Gastrocnemius medialis (tissue), 4 donors: ENCODE results near the gene EXD3. TPM values are rescaled to one million over a fixed set of nuclear protein-coding genes. Genes with fewer than 3 reads are reported as not detected.

Experiments used
- ATAC-seq, 2 donors: fragments of 150-250 bp; one replicate each; pipeline ENCODE4 v1.9.1; 2016
- DNase-seq, 2 donors: peaks; one replicate each; pipeline ENCODE4 v3.0.0-alpha.2; 2019
- H3K27ac ChIP-seq, 4 donors: fragments of 200-600 bp; sonication (generic); 1 replicate in 1 of 4; 2 replicates in 3 of 4; pipeline ENCODE4 v1.5.1; 2016 to 2018; ENCODE audit warnings: mild to moderate bottlenecking in 2 of 4, moderate library complexity in 1 of 4
- H3K27me3 ChIP-seq, 3 donors: fragments of 200-600 bp; sonication (generic) in 2 of 3; 1 replicate in 1 of 3; 2 replicates in 2 of 3; pipeline versions ENCODE4 v1.5.1 to v1.6.0; 2016 to 2019; ENCODE audit warnings: mild to moderate bottlenecking in 1 of 3, moderate library complexity in 1 of 3
- H3K36me3 ChIP-seq, 2 donors: fragments of 200-600 bp; sonication (generic) in 1 of 2; one replicate each; pipeline ENCODE4 v1.5.1; 2017 to 2018
- H3K4me1 ChIP-seq, 2 donors: fragments of 200-600 bp; sonication (generic) in 1 of 2; one replicate each; pipeline ENCODE4 v1.5.1; 2016 to 2017; ENCODE audit warnings: mild to moderate bottlenecking in 2 of 2
- H3K4me3 ChIP-seq, 4 donors: fragments of 200-600 bp; sonication (generic) in 3 of 4; 1 replicate in 1 of 4; 2 replicates in 3 of 4; pipeline ENCODE4 v1.5.1; 2016 to 2019; ENCODE audit warnings: mild to moderate bottlenecking in 2 of 4
- H3K9me3 ChIP-seq, 3 donors: fragments of 200-600 bp; sonication (generic) in 2 of 3; 1 replicate in 1 of 3; 2 replicates in 2 of 3; pipeline ENCODE4 v1.5.1; 2016 to 2019
- POLR2A ChIP-seq, 2 donors: fragments of 450-650 bp; IDR thresholded peaks; one replicate each; pipeline ENCODE4 v1.6.1; 2017; ENCODE audit warnings: antibody characterized with exemption in 2 of 2, mild to moderate bottlenecking in 2 of 2, moderate library complexity in 2 of 2
- in situ Hi-C, 4 donors: fragments of 200-750 bp; cut with MboI; loops; one replicate each; pipeline versions ENCODE4 v1.15.0 to v1.8.0; 2017; ENCODE audit warnings: low sequenced_read_pairs in 4 of 4
- intact Hi-C: fragments of 100-400 bp; cut with DNase I; formaldehyde crosslinking; loops from one replicate; pipeline ENCODE4 v1.15.1; 2023; ENCODE audit warnings: low total_unique reads
- total RNA-seq, 4 donors: library from RNA; depleted of rRNA; stranded (reverse); fragments of >200 nt; gene quantifications; one replicate each; pipeline versions ENCODE4 v1.1.0 to v1.2.3, GENCODE V29; 2016
- TF ChIP-seq, protein P1 (sequence below), 5 experiments: fragments of 450-650 bp in 3 of 5; fragments of 200-600 bp in 2 of 5; sonication (generic) in 2 of 5; IDR thresholded peaks in 4 of 5; conservative IDR thresholded peaks in 1 of 5; 1 replicate in 4 of 5; 2 replicates in 1 of 5; pipeline ENCODE4 v1.5.1; 2016 to 2019; ENCODE audit warnings: antibody characterized with exemption in 5 of 5, mild to moderate bottlenecking in 3 of 5, moderate library complexity in 3 of 5

The EXD3 gene
- total RNA-seq, 4 donors from 2014 or later = 4.8 to 12.5 (median 6.4) TPM

DNA sequence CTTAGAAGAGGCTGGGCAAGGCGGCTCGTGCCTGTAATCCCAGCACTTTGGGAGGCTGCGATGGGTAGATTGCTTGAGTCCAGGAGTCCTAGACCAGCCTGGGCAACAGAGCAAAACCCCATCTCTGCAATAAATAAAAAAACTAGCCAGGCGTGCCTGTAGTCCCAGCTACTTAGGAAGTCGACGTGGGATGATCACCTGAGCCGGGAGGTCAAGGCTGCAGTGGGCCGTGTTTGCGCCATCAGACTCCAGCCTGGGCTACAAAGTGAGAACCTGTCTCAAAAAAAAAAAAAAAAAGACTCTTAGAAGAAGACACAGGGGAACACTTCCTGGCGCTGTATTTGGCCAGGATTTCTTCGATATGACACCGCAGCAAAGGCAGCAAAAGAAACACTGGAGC lies 97.2 kb downstream of the EXD3 start:
- Histone ChIP-seq H3K27me3 (no peaks in the 10 kb centered on the region), H3K4me3 (no peak overlapping the region), H3K4me1 (no peaks in the 10 kb centered on the region), H3K36me3 (no peaks in the 10 kb centered on the region), H3K9me3 (no peaks in the 10 kb centered on the region), H3K27ac (no peak overlapping the region)
- TF ChIP-seq, protein P1, sequence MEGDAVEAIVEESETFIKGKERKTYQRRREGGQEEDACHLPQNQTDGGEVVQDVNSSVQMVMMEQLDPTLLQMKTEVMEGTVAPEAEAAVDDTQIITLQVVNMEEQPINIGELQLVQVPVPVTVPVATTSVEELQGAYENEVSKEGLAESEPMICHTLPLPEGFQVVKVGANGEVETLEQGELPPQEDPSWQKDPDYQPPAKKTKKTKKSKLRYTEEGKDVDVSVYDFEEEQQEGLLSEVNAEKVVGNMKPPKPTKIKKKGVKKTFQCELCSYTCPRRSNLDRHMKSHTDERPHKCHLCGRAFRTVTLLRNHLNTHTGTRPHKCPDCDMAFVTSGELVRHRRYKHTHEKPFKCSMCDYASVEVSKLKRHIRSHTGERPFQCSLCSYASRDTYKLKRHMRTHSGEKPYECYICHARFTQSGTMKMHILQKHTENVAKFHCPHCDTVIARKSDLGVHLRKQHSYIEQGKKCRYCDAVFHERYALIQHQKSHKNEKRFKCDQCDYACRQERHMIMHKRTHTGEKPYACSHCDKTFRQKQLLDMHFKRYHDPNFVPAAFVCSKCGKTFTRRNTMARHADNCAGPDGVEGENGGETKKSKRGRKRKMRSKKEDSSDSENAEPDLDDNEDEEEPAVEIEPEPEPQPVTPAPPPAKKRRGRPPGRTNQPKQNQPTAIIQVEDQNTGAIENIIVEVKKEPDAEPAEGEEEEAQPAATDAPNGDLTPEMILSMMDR (IDR thresholded peaks at IDR 0.05 in 4 of 5, conservative IDR thresholded peaks at IDR 0.05 in 1 of 5) = no peak
- no peak for TF ChIP-seq POLR2A (IDR thresholded peaks at IDR 0.05)
- intact Hi-C loops (no loop called here), in situ Hi-C loops (no loop called here)
- ATAC-seq (no peak), DNase-seq (no peak)

DNA sequence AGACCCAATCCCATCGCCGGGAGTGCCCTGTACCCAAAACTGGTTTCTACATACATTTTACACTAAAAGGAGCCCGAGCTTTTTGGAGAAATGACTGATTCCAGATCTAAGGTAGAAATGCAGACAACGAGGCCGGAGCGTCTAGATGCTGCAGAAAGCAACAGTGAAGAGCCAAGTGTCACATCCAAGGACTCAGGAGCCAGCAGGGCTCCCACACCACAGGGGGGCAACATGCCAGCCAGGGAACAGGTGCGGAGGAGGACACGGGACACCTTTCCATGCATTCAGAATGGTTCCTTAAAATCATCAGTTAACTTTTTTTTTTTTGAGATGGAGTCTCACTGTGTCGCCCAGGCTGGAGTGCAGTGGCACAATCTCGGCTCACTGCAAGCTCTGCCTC lies 97.8 kb downstream of the EXD3 start:
- intact Hi-C loops = no loop called here
- in situ Hi-C loops = no loop called here
- TF ChIP-seq, protein P1 (IDR thresholded peaks at IDR 0.05 in 4 of 5, conservative IDR thresholded peaks at IDR 0.05 in 1 of 5) = no peak
- TF ChIP-seq POLR2A (IDR thresholded peaks at IDR 0.05) = no peak

DNA sequence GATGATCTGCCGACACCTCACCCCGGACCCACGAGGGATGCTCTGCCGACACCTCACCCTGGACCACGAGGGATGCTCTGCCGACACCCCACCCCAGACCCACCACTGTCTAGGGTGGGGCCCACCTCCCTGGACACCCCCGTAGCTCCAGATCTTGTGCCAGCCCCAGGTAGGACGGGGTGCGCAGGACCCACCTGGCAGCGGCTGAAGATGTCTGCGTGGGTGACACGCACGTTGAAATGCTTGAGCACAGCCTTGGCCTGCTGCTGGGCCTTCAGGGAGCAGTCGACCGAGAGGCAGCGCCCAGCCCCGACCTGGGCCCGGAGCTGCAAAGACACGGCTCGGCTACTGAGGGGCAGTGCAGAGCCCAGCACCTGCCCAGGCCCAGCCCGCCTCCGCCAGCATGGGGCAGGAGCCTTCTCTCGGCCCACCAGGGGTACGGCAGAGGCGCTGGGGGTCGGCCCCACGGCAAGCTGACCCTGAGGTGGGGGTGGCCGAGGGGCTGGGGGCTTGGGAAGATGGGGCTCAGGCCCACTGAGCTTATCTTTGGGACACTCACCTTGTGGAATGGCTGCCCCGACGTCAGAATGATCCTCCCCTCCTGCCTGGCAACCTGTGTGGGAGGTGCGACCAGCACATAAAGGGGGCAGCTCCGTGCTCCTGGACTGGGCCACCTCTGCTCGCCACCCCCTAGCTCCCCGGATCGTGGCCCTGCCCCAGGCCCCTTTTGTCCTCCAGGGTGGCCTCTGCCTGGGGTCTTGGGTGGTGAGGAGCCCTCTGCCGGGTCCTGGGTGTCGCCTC lies 99.2 kb downstream of the EXD3 start:
- no peak overlapping the region for H3K27ac ChIP-seq
- no peaks in the 10 kb centered on the region for H3K9me3 ChIP-seq
- DNase-seq = no peak
- intact Hi-C loops (no loop called here), in situ Hi-C loops (no loop called here)
- TF ChIP-seq, protein P1 (IDR thresholded peaks at IDR 0.05 in 4 of 5, conservative IDR thresholded peaks at IDR 0.05 in 1 of 5) = no peak
- no peak for TF ChIP-seq POLR2A (IDR thresholded peaks at IDR 0.05)
- no peak overlapping the region for H3K4me3 ChIP-seq
- H3K36me3 ChIP-seq = no peaks in the 10 kb centered on the region
- no peaks in the 10 kb centered on the region for H3K27me3 ChIP-seq
- H3K4me1 ChIP-seq = no peaks in the 10 kb centered on the region
- no peak for ATAC-seq

More for the DNA sequence above, 97.8 kb downstream of the EXD3 start:
- Histone ChIP-seq H3K4me3 (no peak overlapping the region), H3K9me3 (no peaks in the 10 kb centered on the region), H3K36me3 (no peaks in the 10 kb centered on the region), H3K27me3 (no peaks in the 10 kb centered on the region), H3K27ac (no peak overlapping the region), H3K4me1 (no peaks in the 10 kb centered on the region)
- ATAC-seq (no peak), DNase-seq (no peak)

DNA sequence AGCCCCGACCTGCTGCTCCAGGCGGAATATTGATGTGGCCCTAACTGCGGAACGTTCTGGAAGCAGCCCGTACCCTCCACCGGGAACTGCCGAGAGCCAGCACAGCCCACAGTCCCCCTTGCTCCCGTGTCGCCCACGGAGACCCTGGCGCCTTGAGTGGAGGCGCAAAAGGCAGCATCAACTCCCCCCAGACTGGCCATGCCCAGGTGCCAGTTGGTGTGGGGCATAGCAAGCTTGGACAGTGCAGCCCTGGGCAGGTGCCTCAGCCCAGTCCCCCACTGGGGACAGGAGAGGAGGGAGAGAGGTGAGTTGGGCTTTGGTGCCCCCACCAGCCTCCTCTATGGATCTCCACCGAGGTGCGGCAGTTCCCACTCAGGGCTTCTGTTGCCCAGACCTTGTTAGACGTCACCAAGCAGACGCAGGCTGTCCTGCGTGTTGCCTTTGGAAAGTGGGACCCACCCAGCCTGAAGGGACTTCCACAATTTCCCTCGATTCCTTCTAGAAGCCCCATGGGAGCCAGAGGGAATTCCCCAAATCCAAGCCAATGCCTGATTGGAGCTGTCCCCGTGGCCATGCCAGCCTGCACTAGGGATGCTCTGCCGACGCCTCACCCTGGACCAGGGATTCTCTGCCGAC lies 101.1 kb downstream of the EXD3 start:
- no peaks in the 10 kb centered on the region for H3K4me1 ChIP-seq
- TF ChIP-seq, protein P1 (IDR thresholded peaks at IDR 0.05 in 4 of 5, conservative IDR thresholded peaks at IDR 0.05 in 1 of 5) = no peak
- TF ChIP-seq POLR2A (IDR thresholded peaks at IDR 0.05) = no peak
- peaks cover 1 to 12% (median 4%) of the 10 kb centered on the region in 3 donors for H3K27me3 ChIP-seq
- H3K4me3 ChIP-seq = no peak overlapping the region
- DNase-seq (no peak), ATAC-seq (no peak)
- no peaks in the 10 kb centered on the region for H3K36me3 ChIP-seq
- no peaks in the 10 kb centered on the region for H3K9me3 ChIP-seq
- no peak overlapping the region for H3K27ac ChIP-seq
- in situ Hi-C loops (no loop called here), intact Hi-C loops (no loop called here)
